GM18868 (cell line): ENCODE results near the gene TANGO6.
"Not testable (repeated sequence)": the region's sequence is repeated elsewhere in the genome, so short reads cannot be mapped to it uniquely, and the experiment has no call there.

Source experiments
- ATAC-seq: cut with Tn5 transposase; IDR thresholded peaks from one replicate; pipeline ENCODE4 v1.9.1; 2021; ENCODE audit warnings: mild to moderate bottlenecking, moderate library complexity; ENCODE audit not compliant: unreplicated experiment

The TANGO6 gene

DNA sequence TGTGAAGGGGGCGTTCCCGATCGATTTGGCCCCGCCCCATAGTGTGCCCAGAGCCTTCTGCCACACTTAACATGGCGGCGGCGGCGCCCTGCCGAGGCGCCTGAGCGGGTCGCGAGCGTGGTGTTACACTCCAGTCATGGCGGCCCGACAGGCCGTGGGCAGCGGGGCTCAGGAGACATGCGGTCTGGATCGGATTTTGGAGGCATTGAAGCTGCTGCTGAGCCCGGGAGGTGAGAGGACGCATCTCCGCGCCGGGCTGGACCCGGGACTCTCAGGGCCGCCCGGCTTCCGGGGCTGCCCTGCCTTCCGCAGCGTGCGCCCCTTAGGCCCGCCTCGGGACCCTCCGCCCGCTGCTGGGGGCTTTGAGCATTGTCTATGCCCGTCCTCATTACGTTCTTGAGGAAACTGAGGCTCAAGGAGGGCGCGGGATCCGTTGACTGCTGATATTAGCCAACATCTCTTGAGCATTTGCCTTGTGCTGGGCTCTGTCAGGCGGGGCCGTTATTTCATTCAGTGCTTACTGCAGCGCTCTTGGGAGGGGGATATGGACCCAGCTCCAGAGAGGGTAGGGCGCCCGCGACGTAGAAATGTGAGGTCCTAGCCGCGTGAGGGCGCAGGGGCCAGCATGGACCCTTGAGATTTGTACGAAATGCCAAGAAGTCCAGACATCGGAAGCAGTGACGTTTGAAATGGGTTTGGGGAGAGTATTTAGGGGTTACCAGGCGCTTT lies at the start of gene TANGO6:
TANGO6 (plus strand) TSS at position 50 of the 729 bp plus-strand sequence; CDS start at position 137, 87 bp downstream.
- ATAC-seq, result peak; percentile 93

GRCh38 chr16:68798398-68798797 lies 44.9 kb upstream of the TANGO6 start:
- no peak for ATAC-seq

- peak; percentile 57 for ATAC-seq
Measured at GRCh38 chr16:68800257-68800875, 43.0 kb upstream of the TANGO6 start.

DNA sequence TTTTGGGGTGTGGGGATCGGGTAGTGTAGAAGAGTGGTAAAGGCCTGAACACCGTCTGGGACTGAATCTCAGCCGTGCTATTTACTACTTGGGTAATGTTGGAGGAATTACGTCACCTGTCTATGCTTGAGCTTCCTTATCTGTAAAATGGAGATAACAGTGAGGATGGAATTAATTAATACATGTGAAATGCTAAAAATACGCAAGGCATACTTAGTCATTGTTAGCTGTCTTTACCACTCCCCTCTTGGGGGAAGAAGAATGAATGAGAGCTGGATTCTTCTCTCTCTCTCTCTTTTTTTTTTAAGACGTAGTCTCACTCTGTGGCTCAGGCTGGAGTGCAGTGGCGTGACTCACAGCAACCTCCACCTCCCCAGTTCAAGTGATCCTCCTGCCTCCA lies 41.1 kb upstream of the TANGO6 start:
- ATAC-seq, result no peak

DNA sequence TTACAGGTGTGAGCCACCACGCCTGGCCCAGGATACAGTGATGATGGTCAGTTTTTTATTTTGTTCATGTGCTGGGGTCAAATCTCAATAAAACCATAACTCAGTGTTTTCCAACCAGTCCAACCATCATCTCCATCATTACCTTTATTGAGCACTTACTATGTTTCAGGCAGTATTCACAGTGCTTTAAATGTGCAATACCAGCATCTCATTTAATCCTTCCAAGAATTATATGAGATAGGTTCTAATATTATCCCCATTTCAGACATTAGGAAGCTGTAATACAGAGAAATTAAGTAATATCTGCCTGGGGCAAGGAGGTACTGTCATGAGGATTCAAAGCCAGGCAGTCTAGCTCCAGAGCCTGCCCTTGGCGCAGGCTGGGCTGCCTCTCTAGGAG lies 36.9 kb upstream of the TANGO6 start:
- no peak for ATAC-seq

DNA sequence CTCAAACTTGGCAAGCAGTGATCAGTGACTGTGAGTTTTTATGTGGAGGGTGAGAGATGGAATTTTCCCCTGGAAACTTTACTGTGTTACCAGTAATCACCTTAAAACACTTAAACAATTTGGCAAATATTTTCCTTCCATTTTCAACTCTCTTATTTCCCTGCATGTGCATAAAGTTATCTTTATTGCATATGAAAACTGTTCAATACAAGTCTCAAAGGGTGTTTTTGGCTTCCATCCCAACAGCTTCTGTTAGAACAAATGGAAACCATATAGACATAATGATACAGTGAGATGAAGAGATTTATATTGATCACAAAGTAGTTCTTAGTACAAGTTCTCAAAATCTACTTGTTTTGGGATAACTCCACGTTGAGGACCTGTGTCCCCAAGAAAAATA lies 36.4 kb upstream of the TANGO6 start:
- ATAC-seq, result no peak

GRCh38 chr16:68814516-68814915 lies 28.8 kb upstream of the TANGO6 start:
- no peak for ATAC-seq

DNA sequence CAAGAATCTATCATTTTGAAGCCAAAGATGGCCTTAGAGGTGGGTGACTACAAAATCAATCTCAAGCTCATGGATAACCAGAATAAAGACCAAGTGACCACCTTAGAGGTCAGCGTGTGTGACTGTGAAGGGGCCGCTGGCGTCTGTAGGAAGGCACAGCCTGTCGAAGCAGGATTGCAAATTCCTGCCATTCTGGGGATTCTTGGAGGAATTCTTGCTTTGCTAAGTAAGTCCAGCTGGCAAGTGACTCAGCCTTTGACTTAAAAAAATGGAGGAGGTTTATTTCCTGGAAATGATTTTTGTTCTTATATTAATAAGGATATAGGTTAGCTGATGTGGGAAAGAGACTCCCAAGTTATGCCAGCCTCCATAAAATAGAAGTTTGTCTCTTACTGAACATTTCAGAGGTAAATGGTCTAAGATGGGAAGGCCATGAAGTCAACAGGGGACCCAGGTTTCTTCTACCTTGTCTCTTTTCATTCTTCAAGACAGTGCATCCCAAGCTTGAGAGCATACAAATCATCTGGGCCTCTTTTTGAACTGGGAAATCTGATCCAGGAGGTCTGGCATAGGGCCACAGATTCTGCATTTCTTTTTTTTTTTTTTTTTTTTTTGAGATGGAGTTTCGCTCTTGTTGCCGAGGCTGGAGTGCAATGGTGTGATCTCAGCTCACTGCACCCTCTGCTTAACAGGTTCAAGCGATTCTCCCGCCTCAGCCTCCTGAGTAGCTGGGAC lies 19.8 kb upstream of the TANGO6 start:
- no peak for ATAC-seq

DNA sequence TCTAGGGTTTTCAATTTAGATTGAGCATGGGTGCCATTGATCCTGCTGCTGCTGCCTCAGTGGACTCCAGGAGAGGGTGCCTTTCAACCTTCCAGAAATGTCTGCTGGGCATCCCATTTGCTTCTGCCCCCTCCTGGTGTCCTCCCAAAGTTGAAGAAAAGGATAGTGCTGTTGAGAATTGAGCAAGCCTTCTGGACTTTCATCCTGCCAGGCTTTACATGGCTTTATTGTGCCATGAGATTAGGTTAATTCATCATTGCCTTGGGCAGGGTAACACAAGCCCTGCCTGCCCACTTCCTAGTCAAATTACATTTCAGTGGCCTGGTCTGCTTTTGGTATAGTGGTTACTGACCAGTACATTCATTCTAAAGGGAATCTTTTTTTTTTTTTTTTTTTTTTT lies 17.9 kb upstream of the TANGO6 start:
- no peak for ATAC-seq

- ATAC-seq, result no peak
Measured at GRCh38 chr16:68826652-68827051, 16.7 kb upstream of the TANGO6 start.

- ATAC-seq, result no peak
Measured at GRCh38 chr16:68833251-68833650, 10.1 kb upstream of the TANGO6 start.

DNA sequence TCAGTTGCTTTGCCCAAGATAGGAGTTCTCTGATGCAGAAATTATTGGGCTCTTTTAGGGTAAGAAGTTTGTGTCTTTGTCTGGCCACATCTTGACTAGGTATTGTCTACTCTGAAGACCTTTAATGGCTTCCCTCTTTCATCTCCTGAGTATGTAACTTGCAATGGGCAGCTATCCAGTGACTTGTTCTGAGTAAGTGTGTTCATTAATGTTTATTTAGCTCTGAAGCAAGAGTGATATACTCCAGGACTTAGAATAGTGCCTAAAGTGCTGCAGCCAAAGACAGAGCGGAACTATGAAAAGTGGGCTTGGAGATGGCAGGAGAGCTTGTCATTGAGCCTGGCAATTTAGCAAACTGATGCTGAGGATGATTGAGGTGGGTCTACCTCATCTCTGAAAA lies 8.8 kb upstream of the TANGO6 start:
- no peak for ATAC-seq

GRCh38 chr16:68835970-68836369 lies 7.4 kb upstream of the TANGO6 start:
- ATAC-seq, result no peak

DNA sequence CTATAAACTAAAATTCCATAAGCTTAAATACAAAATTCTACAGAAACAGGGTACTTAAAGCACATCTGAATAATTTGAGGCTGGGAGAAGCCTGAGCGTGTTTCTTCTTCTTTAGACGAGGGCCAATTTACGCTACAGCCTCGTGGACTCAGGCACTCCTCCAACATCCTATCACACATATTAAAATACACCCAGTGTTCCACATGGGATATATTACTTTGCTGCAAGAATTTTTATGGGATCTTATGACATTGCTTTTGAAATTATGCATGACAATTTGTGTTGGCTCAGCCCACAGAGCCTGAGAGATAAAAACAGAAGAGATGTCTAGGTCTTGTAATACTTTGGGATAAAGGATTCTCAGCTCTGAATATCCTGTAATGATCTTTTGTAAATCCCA lies 3.5 kb upstream of the TANGO6 start:
- no peak for ATAC-seq

DNA sequence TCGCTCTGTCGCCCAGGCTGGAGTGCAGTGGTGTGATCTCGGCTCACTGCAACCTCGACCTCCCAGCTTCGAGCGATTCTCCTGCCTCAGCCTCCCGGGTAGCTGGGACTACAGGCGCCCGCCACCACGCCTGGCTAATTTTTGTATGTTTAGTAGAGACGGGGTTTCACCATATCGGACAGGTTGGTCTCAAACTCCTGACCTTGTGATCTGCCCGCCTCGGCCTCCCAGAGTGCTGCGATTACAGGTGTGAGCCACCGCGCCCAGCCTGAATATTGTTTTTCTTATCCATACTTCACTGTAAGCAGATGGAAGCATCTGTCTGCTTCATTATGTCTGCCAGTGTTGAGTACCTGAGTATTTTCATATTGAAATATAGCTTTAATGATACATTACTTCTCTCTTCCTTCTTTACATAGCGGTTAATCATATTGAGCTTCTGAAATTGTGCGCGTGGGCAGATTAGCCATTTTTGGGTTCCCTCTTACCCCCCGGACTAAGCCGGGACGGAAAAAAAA lies 308 bp upstream of the TANGO6 start:
- not testable (repeated sequence) for ATAC-seq

DNA sequence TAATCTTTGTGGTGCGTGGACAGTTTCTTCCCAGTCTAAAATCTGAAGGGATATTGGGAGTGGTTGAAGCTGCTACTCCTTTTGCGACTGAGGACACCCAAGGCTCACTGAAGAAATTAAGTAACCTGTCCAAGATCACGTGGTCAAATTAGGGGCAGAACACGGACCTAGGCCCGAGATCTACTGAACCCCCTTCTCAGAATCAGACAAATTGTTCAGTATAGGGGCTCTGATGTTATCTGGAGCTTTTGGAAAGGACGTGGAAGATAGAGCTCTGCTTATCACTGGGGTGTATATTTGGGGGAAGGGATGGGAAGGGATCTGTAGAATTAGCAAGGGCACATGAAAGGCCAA lies 857 bp downstream of the TANGO6 start:
- ATAC-seq, result no peak

DNA sequence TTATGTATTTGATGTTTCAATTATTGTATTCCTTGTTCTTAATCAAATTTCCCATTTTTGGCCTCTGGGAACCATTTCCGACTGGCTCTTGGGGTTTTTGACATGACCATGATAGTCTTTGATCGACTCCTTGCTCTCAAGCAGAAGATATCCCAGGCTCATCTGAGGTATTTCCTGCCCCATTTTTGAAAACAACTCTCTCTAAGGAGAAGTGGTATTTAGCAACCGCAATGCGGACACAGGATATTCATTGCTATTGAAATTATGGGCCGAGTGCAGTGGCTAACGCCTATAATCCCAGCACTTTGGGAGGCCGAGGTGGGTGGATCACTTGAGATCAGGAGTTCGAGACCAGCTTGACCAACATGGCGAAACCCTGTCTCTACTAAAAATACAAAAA lies 5.5 kb downstream of the TANGO6 start:
- no peak for ATAC-seq

DNA sequence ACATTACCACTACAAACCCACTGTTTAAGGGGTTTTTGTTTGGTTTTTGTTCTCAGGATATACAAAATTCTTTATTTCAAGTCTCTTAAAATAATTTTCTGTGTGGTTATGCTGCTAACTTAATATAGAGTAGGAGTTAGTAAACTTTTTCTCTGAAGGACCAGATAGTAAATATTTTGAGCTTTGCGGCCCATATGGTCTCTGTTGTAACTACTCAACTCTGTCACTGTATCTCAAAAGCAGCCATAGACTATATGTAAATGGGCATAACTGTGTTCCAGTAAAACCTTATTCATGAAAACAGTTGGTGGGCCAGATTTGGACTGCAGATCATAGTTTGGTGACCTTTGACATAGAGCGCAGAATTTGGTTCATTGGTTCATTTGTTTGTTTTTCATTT lies 7.2 kb downstream of the TANGO6 start:
- ATAC-seq, result no peak

GRCh38 chr16:68851601-68852000 lies 8.3 kb downstream of the TANGO6 start:
- no peak for ATAC-seq

- no peak for ATAC-seq
Measured at GRCh38 chr16:68857479-68857878, 14.1 kb downstream of the TANGO6 start.

GRCh38 chr16:68859828-68860227 lies 16.5 kb downstream of the TANGO6 start:
- ATAC-seq, result no peak
